Left lobe of liver (tissue), 2 donors: Measurements from ENCODE around the gene PODN. TPM values are rescaled to one million over a fixed set of nuclear protein-coding genes. Genes with fewer than 3 reads are reported as not detected.

ENCODE experiments used
- ATAC-seq: fragments of 200-7000 bp; cut with Tn5 transposase; one replicate; pipeline ENCODE4 v1.9.1; 2020; ENCODE audit warnings: mild to moderate bottlenecking, moderate library complexity
- DNase-seq: peaks from one replicate; pipeline ENCODE4 v3.0.0-alpha.2; 2020; ENCODE audit warnings: low spot score
- total RNA-seq: library from RNA; stranded (reverse); gene quantifications from one replicate; pipeline ENCODE4 v1.2.1, GENCODE V29; 2021
- donor health status: DM: no; HTN: no; CAD: no; lungs with moderate emphysema.
- donor health status: DM: no; HTN: yes; CAD: no.

The PODN gene
- total RNA-seq, 1 donor from 2014 or later, result 3.0 TPM

DNA sequence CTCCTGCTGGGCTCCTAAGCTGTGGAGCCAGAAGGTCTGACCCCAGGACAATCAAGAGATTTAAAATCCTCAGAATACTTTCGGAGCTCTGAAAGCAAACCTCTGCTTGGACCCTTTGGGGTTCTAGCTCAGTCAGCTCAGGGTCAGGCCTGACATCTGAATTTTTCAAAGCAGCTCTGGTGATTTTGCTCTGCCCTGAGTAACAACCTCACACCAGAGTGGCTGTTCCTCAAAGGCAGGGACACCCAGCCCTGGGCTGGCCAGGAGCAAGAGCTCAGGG lies 68.5 kb downstream of the PODN start:
- no peak for DNase-seq
- peak; percentile 19 for ATAC-seq

DNA sequence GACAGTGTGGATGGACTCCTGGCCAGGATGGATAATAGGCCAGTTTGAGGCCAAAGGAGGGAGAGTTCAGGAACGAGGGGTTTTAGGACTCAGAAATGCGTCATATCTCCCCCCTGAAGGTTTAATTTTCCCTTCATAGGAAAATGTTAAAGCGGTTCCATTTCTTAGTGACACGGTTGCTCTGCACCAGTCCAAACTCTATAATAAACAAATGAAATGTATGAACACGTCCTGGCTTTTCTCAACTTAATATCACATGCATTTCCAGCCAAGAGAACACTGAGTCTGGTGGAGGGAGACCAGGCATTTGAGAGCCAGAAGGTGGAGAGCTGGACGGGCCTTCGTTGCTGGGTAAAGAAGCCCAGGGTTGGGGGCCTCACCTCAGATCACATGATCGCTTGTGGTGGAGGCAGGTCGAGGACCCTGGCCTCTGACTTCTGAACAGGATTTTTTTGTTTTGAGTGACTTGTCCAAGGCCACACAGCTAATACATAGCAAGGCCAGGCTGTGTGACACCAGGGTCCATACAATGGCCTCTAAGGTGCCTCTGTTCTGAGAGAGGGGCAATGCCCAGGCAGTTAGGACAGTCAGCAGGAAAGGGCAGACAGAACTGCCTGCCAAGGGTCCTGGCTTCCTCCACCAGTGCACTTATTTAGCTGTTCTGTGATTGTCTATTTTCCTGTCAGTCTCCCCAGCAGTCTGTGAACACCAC lies 69.0 kb downstream of the PODN start:
- ATAC-seq, result peak; percentile 33
- no peak for DNase-seq

DNA sequence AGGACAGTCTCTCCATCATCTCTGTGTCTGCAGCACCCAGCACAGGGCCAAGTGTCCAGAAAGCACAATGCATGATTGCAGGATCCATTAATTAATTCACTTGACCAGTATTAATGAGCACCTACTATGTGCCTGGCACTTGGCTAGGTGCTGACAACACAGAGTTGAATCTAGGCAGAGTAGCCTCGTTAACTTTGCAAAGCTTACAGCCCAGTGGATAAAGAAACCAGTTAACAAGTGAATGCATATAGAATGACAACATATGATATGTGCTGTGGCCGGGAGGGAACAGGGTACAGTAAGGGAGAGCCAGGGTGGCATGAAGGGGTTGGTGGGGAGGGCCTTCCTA lies 69.6 kb downstream of the PODN start:
- no peak for DNase-seq
- ATAC-seq, result no peak

DNA sequence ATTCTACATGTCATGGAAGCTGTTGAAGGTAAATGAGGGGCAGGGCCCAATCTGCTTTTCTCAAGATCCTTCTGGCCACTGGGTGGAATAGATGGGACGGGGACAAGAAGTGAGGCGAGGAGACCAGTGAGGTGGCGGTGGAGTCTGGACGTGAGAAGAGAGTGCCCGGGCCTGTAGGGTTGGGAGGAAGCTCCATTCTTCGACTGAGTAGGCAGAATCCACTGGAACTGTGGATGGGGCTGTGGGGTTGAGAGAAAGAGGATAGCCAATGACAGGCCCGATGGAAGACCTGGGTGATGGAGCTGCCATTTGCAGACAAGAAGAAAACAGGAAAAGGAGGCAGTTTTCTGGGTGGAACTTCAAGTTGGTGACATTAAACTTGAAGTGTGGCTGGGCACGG lies 70.2 kb downstream of the PODN start:
- no peak for ATAC-seq
- no peak for DNase-seq

DNA sequence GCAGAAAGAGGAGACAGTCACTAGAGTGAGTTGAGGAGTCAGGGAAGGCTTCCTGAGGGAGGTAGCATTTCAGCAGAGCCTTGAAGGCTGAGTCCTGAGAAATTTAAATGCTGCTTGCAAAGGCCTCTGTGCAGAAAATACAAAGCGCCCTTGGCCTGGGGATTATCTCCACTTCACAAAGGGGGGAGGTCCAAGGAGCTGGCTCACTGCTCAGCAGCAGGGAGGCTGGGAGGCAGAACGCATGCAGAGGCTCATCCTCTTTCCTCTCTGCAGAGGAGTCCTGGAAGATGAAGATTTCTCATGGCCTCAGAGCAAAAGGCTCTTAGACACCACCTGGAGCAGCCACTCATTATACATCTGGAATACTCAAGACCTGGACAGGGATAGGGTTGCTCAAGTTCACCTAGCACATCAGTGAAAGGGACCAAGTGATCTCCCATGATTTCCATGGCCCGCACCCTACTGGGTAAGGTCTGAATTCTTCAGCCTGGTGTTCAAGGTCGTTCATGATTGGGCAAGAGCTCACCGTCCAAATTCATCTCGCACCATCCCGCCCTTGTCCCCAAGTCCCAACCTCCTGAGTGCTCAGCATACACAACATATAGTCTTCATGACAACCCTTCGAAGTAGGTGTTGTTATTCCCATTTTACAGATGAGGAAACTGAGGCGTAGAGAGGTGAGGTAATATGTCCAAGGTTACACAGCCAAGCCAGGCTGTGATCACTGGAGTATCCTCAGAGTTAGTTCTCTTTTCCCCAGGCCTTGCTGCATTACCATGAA lies 71.4 kb downstream of the PODN start:
- ATAC-seq (no peak), DNase-seq (no peak)

DNA sequence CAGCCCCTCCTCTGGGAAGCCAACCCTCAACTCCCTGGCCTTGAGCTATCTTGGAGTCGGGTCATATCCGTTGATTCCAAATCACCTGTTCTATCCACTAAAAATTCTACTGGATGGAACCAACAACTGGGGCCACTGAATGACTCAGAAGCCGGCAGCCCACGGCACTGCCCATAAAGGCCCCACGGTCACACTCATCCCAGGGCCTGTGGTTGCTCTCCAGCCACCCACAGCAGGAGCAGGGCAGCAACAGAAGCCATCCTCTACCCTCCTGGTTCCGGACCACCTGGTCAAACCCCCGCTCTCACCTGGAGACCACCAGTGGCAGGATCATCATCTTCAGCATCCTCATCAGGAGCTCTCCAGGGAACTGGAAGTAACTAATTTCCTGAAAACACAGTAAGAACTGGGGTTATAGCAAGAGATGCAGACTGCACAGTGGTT lies 72.1 kb downstream of the PODN start:
- no peak for DNase-seq
- ATAC-seq, result no peak

Other genes starting within 250 kb of the PODN start
- 0.40 TPM for gene ZYG11A, start 219.5 kb upstream of the PODN start, total RNA-seq
- gene ECHDC2, start 140.5 kb upstream of the PODN start, total RNA-seq, result 966 TPM
- 796 TPM for gene SCP2, start 134.9 kb upstream of the PODN start, total RNA-seq
- gene SLC1A7, start 80.4 kb downstream of the PODN start, total RNA-seq, result 0.35 TPM
- gene CPT2, start 134.6 kb downstream of the PODN start, total RNA-seq, result 96.0 TPM
- gene CZIB, start 158.4 kb downstream of the PODN start, total RNA-seq, result 27.7 TPM
- 15.3 TPM for gene MAGOH, start 176.3 kb downstream of the PODN start, total RNA-seq